Neural progenitor cell (in vitro differentiated cells): Measurements from ENCODE around the gene ERC1. TPM values are rescaled to one million over a fixed set of nuclear protein-coding genes. Genes with fewer than 3 reads are reported as not detected.

ENCODE experiments used
- DNase-seq: peaks from one replicate; pipeline ENCODE4 v3.0.0-alpha.2; 2016; ENCODE audit warnings: low spot score
- H2AFZ ChIP-seq: fragments of 200-600 bp; sonication (generic); replicated peaks from 2 replicates; pipeline ENCODE4 v1.6.1; 2016; ENCODE audit warnings: antibody characterized with exemption
- H3F3A ChIP-seq: fragments of 200-600 bp; sonication (generic); 2 replicates; pipeline ENCODE4 v1.6.1; 2016; ENCODE audit warnings: antibody characterized with exemption, low read depth
- H3K27ac ChIP-seq: fragments of 200-600 bp; sonication (generic); 2 replicates; pipeline ENCODE4 v1.5.1; 2016; ENCODE audit warnings: mild to moderate bottlenecking
- H3K27me3 ChIP-seq: fragments of 200-600 bp; sonication (generic); 2 replicates; pipeline ENCODE4 v1.6.1; 2016; ENCODE audit warnings: mild to moderate bottlenecking, moderate library complexity
- H3K36me3 ChIP-seq: fragments of 200-600 bp; sonication (generic); 2 replicates; pipeline ENCODE4 v1.5.1; 2016
- H3K4me1 ChIP-seq: fragments of 200-600 bp; sonication (generic); 2 replicates; pipeline ENCODE4 v1.6.1; 2016; ENCODE audit warnings: mixed run types
- H3K4me2 ChIP-seq: fragments of 200-600 bp; sonication (generic); 2 replicates; pipeline ENCODE4 v1.6.1; 2016
- H3K4me3 ChIP-seq: fragments of 200-600 bp; sonication (generic); 2 replicates; pipeline ENCODE4 v1.5.1; 2016
- H3K79me2 ChIP-seq: fragments of 200-600 bp; sonication (generic); 2 replicates; pipeline ENCODE4 v1.6.1; 2016; ENCODE audit warnings: low read depth
- H3K9ac ChIP-seq: fragments of 200-600 bp; sonication (generic); 2 replicates; pipeline ENCODE4 v1.6.1; 2016
- H3K9me3 ChIP-seq: fragments of 200-600 bp; sonication (generic); 2 replicates; pipeline ENCODE4 v1.5.1; 2016; ENCODE audit warnings: low read depth
- H4K20me1 ChIP-seq: fragments of 200-600 bp; sonication (generic); 2 replicates; pipeline ENCODE4 v1.6.1; 2016; ENCODE audit warnings: low read depth
- H3K27ac Mint-ChIP-seq: 3 replicates; pipeline ENCODE4 v1.8.0; 2021; ENCODE audit warnings: mixed read lengths
- H3K27me3 Mint-ChIP-seq: 2 replicates; pipeline ENCODE4 v1.8.0; 2022; ENCODE audit warnings: low read depth, mild to moderate bottlenecking, inconsistent platforms, moderate library complexity, mixed read lengths; ENCODE audit not compliant: insufficient read depth
- H3K36me3 Mint-ChIP-seq: 3 replicates; pipeline ENCODE4 v1.8.0; 2021; ENCODE audit warnings: mixed read lengths
- H3K4me1 Mint-ChIP-seq: 3 replicates; pipeline ENCODE4 v1.8.0; 2021; ENCODE audit warnings: mixed read lengths
- H3K4me3 Mint-ChIP-seq: 3 replicates; pipeline ENCODE4 v1.8.0; 2021; ENCODE audit warnings: mild to moderate bottlenecking, moderate library complexity, mixed read lengths
- H3K9me3 Mint-ChIP-seq: 3 replicates; pipeline ENCODE4 v1.8.0; 2020; ENCODE audit warnings: mixed read lengths
- EZH2 ChIP-seq: fragments of 200-600 bp; sonication (generic); IDR thresholded peaks from 2 replicates; pipeline ENCODE4 v1.6.1; 2017; ENCODE audit warnings: antibody characterized with exemption, mild to moderate bottlenecking, moderate library complexity
- EZH2phosphoT487 ChIP-seq: fragments of 200-600 bp; sonication (generic); IDR thresholded peaks from 2 replicates; pipeline ENCODE4 v1.6.1; 2017; ENCODE audit warnings: antibody characterized with exemption
- total RNA-seq: library from RNA; depleted of rRNA; stranded (reverse); fragments of >200 nt; gene quantifications from 2 replicates; pipeline ENCODE4 v1.2.3, GENCODE V29; 2015; ENCODE audit warnings: low replicate concordance
- TF ChIP-seq, protein P1 (sequence below): fragments of 200-600 bp; sonication (generic); IDR thresholded peaks from 2 replicates; pipeline ENCODE4 v1.5.1; 2017; ENCODE audit warnings: antibody characterized with exemption, mild to moderate bottlenecking

The ERC1 gene
- total RNA-seq, 1 donor from 2014 or later, result 27.5 TPM

DNA sequence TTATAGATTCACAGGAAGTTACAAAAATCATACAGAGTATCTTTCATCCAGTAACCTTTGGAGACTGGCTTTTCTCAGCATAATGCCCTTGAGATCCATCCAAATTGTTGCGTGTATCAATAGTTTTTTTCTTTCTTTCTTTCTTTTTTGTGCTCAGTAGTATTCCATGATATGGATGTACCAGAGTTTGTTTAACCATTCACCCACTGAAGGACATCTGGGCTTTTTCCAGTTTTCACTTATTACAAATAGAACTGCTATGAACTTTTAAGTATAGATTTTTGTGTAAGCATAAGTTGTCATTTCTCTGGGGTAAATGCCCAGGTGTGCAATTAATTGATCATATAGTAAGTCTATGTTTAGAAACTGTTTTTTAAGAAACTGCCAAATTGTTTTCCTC, 524.0 kb downstream of the ERC1 start:
- Histone ChIP-seq H3F3A (peaks cover 4% of the 10 kb centered on the region), H4K20me1 (no peaks in the 10 kb centered on the region), H3K36me3 (no peaks in the 10 kb centered on the region), H3K79me2 (no peaks in the 10 kb centered on the region), H3K27ac (no peak overlapping the region), H3K9me3 (peaks cover 6% of the 10 kb centered on the region), H3K4me1 (peaks cover 17% of the 10 kb centered on the region), H3K27me3 (no peaks in the 10 kb centered on the region), H3K4me3 (no peak overlapping the region), H2AFZ (no peak overlapping the region), H3K4me2 (no peak overlapping the region), H3K9ac (no peak overlapping the region)
- DNase-seq, result no peak
- Mint-ChIP-seq H3K27ac (no peak overlapping the region), H3K4me3 (no peak overlapping the region), H3K27me3 (peaks cover 13% of the 10 kb centered on the region), H3K4me1 (peaks cover 26% of the 10 kb centered on the region), H3K36me3 (peaks cover 1% of the 10 kb centered on the region), H3K9me3 (peaks cover 13% of the 10 kb centered on the region)
- TF ChIP-seq EZH2, result no peak
- no peak for TF ChIP-seq EZH2phosphoT487
- TF ChIP-seq, protein P1, sequence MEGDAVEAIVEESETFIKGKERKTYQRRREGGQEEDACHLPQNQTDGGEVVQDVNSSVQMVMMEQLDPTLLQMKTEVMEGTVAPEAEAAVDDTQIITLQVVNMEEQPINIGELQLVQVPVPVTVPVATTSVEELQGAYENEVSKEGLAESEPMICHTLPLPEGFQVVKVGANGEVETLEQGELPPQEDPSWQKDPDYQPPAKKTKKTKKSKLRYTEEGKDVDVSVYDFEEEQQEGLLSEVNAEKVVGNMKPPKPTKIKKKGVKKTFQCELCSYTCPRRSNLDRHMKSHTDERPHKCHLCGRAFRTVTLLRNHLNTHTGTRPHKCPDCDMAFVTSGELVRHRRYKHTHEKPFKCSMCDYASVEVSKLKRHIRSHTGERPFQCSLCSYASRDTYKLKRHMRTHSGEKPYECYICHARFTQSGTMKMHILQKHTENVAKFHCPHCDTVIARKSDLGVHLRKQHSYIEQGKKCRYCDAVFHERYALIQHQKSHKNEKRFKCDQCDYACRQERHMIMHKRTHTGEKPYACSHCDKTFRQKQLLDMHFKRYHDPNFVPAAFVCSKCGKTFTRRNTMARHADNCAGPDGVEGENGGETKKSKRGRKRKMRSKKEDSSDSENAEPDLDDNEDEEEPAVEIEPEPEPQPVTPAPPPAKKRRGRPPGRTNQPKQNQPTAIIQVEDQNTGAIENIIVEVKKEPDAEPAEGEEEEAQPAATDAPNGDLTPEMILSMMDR, result no peak

DNA sequence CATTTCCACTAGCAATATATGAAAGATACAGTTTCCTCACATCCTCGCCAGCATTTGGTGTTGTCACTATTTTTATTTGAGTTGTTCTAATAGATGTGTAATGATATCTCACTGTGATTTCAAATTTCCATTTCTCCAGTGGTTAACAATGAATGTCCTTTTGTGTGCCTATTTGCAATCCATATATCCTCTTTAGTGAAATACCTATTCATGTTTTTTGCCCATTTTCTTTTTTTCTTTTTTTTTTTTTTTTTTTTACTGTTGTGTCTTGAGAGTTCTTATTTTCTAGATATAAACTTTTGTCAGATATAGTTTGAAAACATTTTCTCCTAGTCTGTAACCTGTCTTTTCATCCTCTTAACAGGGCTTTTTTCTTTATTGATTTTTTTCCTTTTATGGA, 524.4 kb downstream of the ERC1 start:
- Histone ChIP-seq H3K79me2 (no peaks in the 10 kb centered on the region), H3K4me2 (no peak overlapping the region), H3K36me3 (no peaks in the 10 kb centered on the region), H2AFZ (no peak overlapping the region), H3K4me3 (no peak overlapping the region), H3K4me1 (peaks cover 17% of the 10 kb centered on the region), H4K20me1 (no peaks in the 10 kb centered on the region), H3K27me3 (no peaks in the 10 kb centered on the region), H3F3A (no peaks in the 10 kb centered on the region), H3K9me3 (peaks cover 6% of the 10 kb centered on the region), H3K9ac (no peak overlapping the region), H3K27ac (no peak overlapping the region)
- DNase-seq, result no peak
- Mint-ChIP-seq H3K9me3 (peaks cover 13% of the 10 kb centered on the region), H3K36me3 (peaks cover 1% of the 10 kb centered on the region), H3K27ac (no peak overlapping the region), H3K27me3 (peaks cover 12% of the 10 kb centered on the region), H3K4me1 (peaks cover 22% of the 10 kb centered on the region), H3K4me3 (no peak overlapping the region)
- TF ChIP-seq EZH2phosphoT487, result no peak
- TF ChIP-seq EZH2, result no peak
- TF ChIP-seq, protein P1, result no peak

DNA sequence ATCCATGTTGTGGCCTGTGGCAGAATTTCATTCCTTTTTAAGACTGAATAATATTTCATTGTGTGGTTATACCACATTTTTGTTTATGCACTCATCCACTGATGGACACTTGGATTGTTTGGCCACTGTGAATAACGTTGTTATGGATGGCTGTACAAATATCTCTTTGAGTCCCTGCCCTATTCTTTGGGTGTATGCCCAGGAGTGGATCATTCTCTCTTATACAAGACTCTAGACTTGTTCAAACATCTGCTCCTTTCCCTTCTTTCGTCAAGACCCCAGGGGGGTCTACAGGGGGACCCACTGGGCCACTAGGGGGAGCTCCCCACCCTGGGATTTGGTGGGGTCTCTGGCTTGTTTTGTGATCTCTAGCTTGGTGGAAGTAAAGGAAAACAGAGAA, 526.0 kb downstream of the ERC1 start:
- Histone ChIP-seq H3K9me3 (peaks cover 6% of the 10 kb centered on the region), H3F3A (no peaks in the 10 kb centered on the region), H3K4me1 (peaks cover 17% of the 10 kb centered on the region), H3K36me3 (no peaks in the 10 kb centered on the region), H3K27ac (no peak overlapping the region), H3K4me3 (no peak overlapping the region), H3K27me3 (no peaks in the 10 kb centered on the region), H2AFZ (no peak overlapping the region), H3K4me2 (no peak overlapping the region), H3K9ac (no peak overlapping the region), H3K79me2 (no peaks in the 10 kb centered on the region), H4K20me1 (no peaks in the 10 kb centered on the region)
- Mint-ChIP-seq H3K4me3 (peak overlapping the region; percentile 33), H3K27ac (no peak overlapping the region), H3K27me3 (peaks cover 12% of the 10 kb centered on the region), H3K4me1 (peaks cover 20% of the 10 kb centered on the region), H3K9me3 (peaks cover 13% of the 10 kb centered on the region), H3K36me3 (peaks cover 1% of the 10 kb centered on the region)
- peak; percentile 74 for DNase-seq
- TF ChIP-seq EZH2phosphoT487, result no peak
- TF ChIP-seq EZH2, result no peak
- TF ChIP-seq, protein P1, result peak; percentile 91
